GM12873 (cell line): ENCODE results near the gene SLC8A1.

Experiments
- CTCF ChIP-seq: IDR thresholded peaks from 2 replicates; pipeline ENCODE4 v1.5.1; 2012; ENCODE audit warnings: low read depth, mild to moderate bottlenecking, moderate library complexity, low read length, control low read depth; ENCODE audit not compliant: insufficient read depth; ENCODE audit errors: missing control alignments

SLC8A1 gene

DNA sequence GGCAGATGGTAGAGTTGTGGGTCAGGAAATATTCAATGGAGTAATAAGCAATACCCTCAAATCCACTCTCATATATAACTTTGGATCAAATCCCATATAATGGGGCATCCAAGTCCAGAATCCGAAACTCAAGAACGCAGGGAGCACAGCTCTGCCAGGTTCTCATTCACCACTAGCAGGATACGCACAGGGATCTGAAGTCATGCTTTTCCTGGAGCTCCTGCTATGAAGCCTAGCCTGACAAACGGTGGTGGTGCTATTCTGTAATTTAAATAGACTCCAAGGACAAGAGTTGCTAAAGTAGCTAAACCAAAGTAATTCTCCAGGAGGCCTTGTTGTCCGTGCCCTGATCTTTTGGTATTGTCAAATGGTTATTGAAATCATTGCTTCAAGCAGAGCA is 264.8 kb downstream of the SLC8A1 start:
- no peak for TF ChIP-seq CTCF

GRCh38 chr2:40184551-40184950 is 267.3 kb downstream of the SLC8A1 start:
- TF ChIP-seq CTCF = no peak

DNA sequence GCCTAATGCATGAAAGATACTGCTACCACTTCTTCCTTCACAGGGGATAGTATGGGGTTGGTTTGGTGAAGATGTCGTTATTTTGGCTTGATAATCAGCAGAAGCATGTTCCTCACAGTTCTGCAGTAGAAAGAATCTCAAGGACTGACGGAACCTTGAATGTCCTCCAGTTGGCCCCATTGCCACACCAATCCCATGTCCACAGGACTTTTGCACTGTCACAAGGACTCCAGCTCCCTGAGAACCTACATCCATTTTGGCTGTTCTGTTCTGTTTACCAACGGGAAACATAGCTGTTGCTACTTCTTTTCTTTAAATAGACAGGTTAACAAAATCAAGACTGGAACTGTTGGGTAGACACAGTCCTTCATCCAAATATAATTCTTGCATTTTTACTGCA is 270.0 kb downstream of the SLC8A1 start:
- no peak for TF ChIP-seq CTCF

GRCh38 chr2:40179801-40180200 is 272.1 kb downstream of the SLC8A1 start:
- no peak for TF ChIP-seq CTCF

GRCh38 chr2:40178971-40179370 is 272.9 kb downstream of the SLC8A1 start:
- TF ChIP-seq CTCF = no peak

DNA sequence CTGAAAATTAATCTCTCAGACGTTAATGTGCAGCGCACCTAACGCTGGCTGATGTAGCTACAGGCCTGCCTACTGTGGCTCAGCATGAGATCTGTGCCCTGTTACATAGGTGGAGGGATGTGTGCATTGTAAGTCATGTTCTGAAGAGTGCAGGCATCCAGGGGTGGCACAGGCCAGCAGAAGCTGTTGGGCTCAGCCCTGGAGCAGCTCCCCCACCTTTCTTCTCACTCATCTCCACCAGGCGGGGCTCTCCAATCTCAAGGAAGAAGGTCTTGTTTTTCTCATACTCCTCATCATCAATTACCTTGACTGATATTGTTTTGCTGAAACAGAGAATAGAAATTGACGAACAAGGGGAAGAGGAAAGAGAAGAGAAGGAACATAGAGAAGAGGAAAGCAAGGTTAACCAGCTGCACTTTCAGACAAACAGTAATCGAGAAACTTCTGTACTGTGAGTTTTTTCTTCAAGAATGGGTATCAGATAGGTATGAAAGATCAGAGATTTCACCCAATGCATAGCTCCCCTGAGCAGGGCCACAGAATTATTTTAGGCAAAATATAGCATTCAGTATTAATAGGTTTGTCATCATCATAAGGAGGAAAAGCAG is 273.6 kb downstream of the SLC8A1 start:
- no peak for TF ChIP-seq CTCF

DNA sequence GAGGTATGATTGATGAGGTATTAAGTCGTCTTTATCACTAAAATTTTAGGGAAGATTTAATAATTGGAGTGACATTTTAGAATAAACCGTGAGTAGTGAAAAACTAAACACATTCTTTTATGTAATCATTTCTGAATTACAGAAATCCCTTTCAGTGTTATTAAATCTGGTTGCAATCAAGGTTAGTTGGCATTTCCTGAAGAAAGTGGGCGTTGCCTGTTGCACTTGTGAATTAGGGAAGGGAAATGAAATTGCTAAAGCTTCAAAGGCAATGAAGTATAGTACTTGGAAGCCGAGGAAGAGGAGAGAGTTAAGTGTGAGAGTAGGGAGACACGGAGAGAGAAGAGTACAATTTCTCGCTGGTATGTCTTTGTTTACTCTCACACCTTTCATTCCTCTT is 274.5 kb downstream of the SLC8A1 start:
- no peak for TF ChIP-seq CTCF
